ENCODE data around the gene CCDC57. TPM values are rescaled to one million over a fixed set of nuclear protein-coding genes. Genes with fewer than 3 reads are reported as not detected.

Gene CCDC57
- total RNA-seq, 1 donor from 2014 or later, result 15.0 TPM

GRCh38 chr17:82202981-82203380, 9.7 kb downstream of the CCDC57 start:
- H3K9ac ChIP-seq, result no peak overlapping the region
- H3K27me3 ChIP-seq, result no peaks in the 10 kb centered on the region
- TF ChIP-seq EZH2phosphoT487 (IDR thresholded peaks at IDR 0.05), result no peak
- no peak for TF ChIP-seq EZH2 (IDR thresholded peaks at IDR 0.05)
- no peak for TF ChIP-seq CTCF (IDR thresholded peaks at IDR 0.05)
- no peaks in the 10 kb centered on the region for H3K79me2 ChIP-seq (ENCODE audit: low read depth)
- H3K4me1 Mint-ChIP-seq, result peaks cover 10% of the 10 kb centered on the region
- no peak overlapping the region for H3K27ac Mint-ChIP-seq
- peaks cover 3% of the 10 kb centered on the region for H3K27me3 Mint-ChIP-seq (ENCODE audit: insufficient read depth, low read depth)
- no peaks in the 10 kb centered on the region for H3K36me3 ChIP-seq
- no peak overlapping the region for H3K4me3 ChIP-seq
- peak overlapping the region; percentile 17 for H3K4me3 Mint-ChIP-seq
- H3K4me2 ChIP-seq, result no peak overlapping the region
- H3K9me3 Mint-ChIP-seq, result no peaks in the 10 kb centered on the region
- H4K20me1 ChIP-seq (ENCODE audit: low read depth), result peaks cover 10% of the 10 kb centered on the region
- H3K9me3 ChIP-seq (ENCODE audit: low read depth), result no peaks in the 10 kb centered on the region
- H3K4me1 ChIP-seq, result no peaks in the 10 kb centered on the region
- no peak overlapping the region for H3K27ac ChIP-seq
- no peak overlapping the region for H2AFZ ChIP-seq (replicated peaks)
- H3K36me3 Mint-ChIP-seq, result peaks cover 14% of the 10 kb centered on the region
- no peak for DNase-seq (ENCODE audit: low spot score)
- no peaks in the 10 kb centered on the region for H3F3A ChIP-seq (ENCODE audit: low read depth)

GRCh38 chr17:82201498-82201910, 11.1 kb downstream of the CCDC57 start:
- no peak for TF ChIP-seq EZH2 (IDR thresholded peaks at IDR 0.05)
- TF ChIP-seq EZH2phosphoT487 (IDR thresholded peaks at IDR 0.05), result no peak
- TF ChIP-seq CTCF (IDR thresholded peaks at IDR 0.05), result no peak
- Histone ChIP-seq H3K9ac (no peak overlapping the region), H3K79me2 (ENCODE audit: low read depth) (no peaks in the 10 kb centered on the region), H3K9me3 (ENCODE audit: low read depth) (no peaks in the 10 kb centered on the region), H3F3A (ENCODE audit: low read depth) (no peaks in the 10 kb centered on the region), H3K27ac (no peak overlapping the region), H4K20me1 (ENCODE audit: low read depth) (peaks cover 10% of the 10 kb centered on the region), H3K4me1 (no peaks in the 10 kb centered on the region), H3K36me3 (no peaks in the 10 kb centered on the region), H3K4me3 (no peak overlapping the region), H3K4me2 (no peak overlapping the region), H2AFZ (replicated peaks) (no peak overlapping the region), H3K27me3 (no peaks in the 10 kb centered on the region)
- Mint-ChIP-seq H3K27me3 (ENCODE audit: insufficient read depth, low read depth) (peaks cover 3% of the 10 kb centered on the region), H3K4me3 (no peak overlapping the region), H3K27ac (no peak overlapping the region), H3K36me3 (peaks cover 13% of the 10 kb centered on the region), H3K4me1 (peaks cover 10% of the 10 kb centered on the region), H3K9me3 (no peaks in the 10 kb centered on the region)
- DNase-seq (ENCODE audit: low spot score), result no peak

GRCh38 chr17:82200743-82201497, 11.7 kb downstream of the CCDC57 start:
- TF ChIP-seq CTCF (IDR thresholded peaks at IDR 0.05), result no peak
- TF ChIP-seq EZH2phosphoT487 (IDR thresholded peaks at IDR 0.05), result no peak
- no peak for TF ChIP-seq EZH2 (IDR thresholded peaks at IDR 0.05)
- H3K9me3 ChIP-seq (ENCODE audit: low read depth), result no peaks in the 10 kb centered on the region
- Mint-ChIP-seq H3K4me3 (no peak overlapping the region), H3K27me3 (ENCODE audit: insufficient read depth, low read depth) (peaks cover 3% of the 10 kb centered on the region), H3K36me3 (peaks cover 15% of the 10 kb centered on the region), H3K27ac (no peak overlapping the region), H3K9me3 (no peaks in the 10 kb centered on the region), H3K4me1 (peaks cover 7% of the 10 kb centered on the region)
- no peak overlapping the region for H3K9ac ChIP-seq
- no peaks in the 10 kb centered on the region for H3K79me2 ChIP-seq (ENCODE audit: low read depth)
- H3K4me3 ChIP-seq, result no peak overlapping the region
- H4K20me1 ChIP-seq (ENCODE audit: low read depth), result peaks cover 10% of the 10 kb centered on the region
- no peaks in the 10 kb centered on the region for H3K4me1 ChIP-seq
- H3K27me3 ChIP-seq, result no peaks in the 10 kb centered on the region
- H3K36me3 ChIP-seq, result no peaks in the 10 kb centered on the region
- H2AFZ ChIP-seq (replicated peaks), result no peak overlapping the region
- no peak for DNase-seq (ENCODE audit: low spot score)
- H3F3A ChIP-seq (ENCODE audit: low read depth), result no peaks in the 10 kb centered on the region
- no peak overlapping the region for H3K27ac ChIP-seq
- no peak overlapping the region for H3K4me2 ChIP-seq
